Smooth muscle cell (in vitro differentiated cells): ENCODE results near the gene EXOC1L. TPM values are rescaled to one million over a fixed set of nuclear protein-coding genes. Genes with fewer than 3 reads are reported as not detected.

Experiments
- DNase-seq: peaks from one replicate; lab custom pipeline; 2025; ENCODE audit not compliant: unreplicated experiment; lab: John Stamatoyannopoulos, UW
- H2AFZ ChIP-seq: fragments of 200-600 bp; sonication (generic); 2 replicates; pipeline ENCODE4 v1.6.0; 2016; ENCODE audit warnings: antibody characterized with exemption, low read depth, mild to moderate bottlenecking
- H3F3A ChIP-seq: fragments of 200-600 bp; sonication (generic); 2 replicates; pipeline ENCODE4 v1.6.0; 2017; ENCODE audit warnings: antibody characterized with exemption, low read depth
- H3K27ac ChIP-seq: fragments of 200-600 bp; sonication (generic); 2 replicates; pipeline ENCODE4 v1.5.1; 2016; ENCODE audit warnings: low read depth, mild to moderate bottlenecking
- H3K27me3 ChIP-seq: fragments of 200-600 bp; sonication (generic); 2 replicates; pipeline ENCODE4 v1.6.1; 2016; ENCODE audit warnings: low read depth, mild to moderate bottlenecking
- H3K36me3 ChIP-seq: fragments of 200-600 bp; sonication (generic); 2 replicates; pipeline ENCODE4 v1.5.1; 2016; ENCODE audit warnings: low read depth
- H3K4me1 ChIP-seq: fragments of 200-600 bp; sonication (generic); 2 replicates; pipeline ENCODE4 v1.5.1; 2016; ENCODE audit warnings: low read depth
- H3K4me2 ChIP-seq: fragments of 200-600 bp; sonication (generic); 2 replicates; pipeline ENCODE4 v1.6.0; 2016; ENCODE audit warnings: mild to moderate bottlenecking
- H3K4me3 ChIP-seq: fragments of 200-600 bp; sonication (generic); 2 replicates; pipeline ENCODE4 v1.5.1; 2016; ENCODE audit warnings: mild to moderate bottlenecking
- H3K79me2 ChIP-seq: fragments of 200-600 bp; sonication (generic); 2 replicates; pipeline ENCODE4 v1.6.0; 2016; ENCODE audit warnings: low read depth, mild to moderate bottlenecking
- H3K9ac ChIP-seq: fragments of 200-600 bp; sonication (generic); 2 replicates; pipeline ENCODE4 v1.6.0; 2016; ENCODE audit warnings: low read depth
- H3K9me3 ChIP-seq: fragments of 200-600 bp; sonication (generic); replicated peaks from 2 replicates; pipeline ENCODE4 v1.5.1; 2016; ENCODE audit warnings: low read depth
- H4K20me1 ChIP-seq: fragments of 200-600 bp; sonication (generic); 2 replicates; pipeline ENCODE4 v1.6.0; 2016; ENCODE audit warnings: low read depth
- WGBS: methylation state at CpG from one replicate; pipeline ENCODE4 v1.1.7; 2016; ENCODE audit warnings: low lambda C conversion rate; 5-methylcytosine and 5-hydroxymethylcytosine counted together
- polyA plus RNA-seq: library from polyadenylated mRNA; unstranded; fragments of >200 nt; fragmentation: Nextera tagmentation; extraction: Ambion mirVana; gene quantifications from 2 replicates; pipeline ENCODE4 v1.2.1, GENCODE V29; 2016
- total RNA-seq: library from RNA; depleted of rRNA; stranded (reverse); fragments of >200 nt; gene quantifications from 2 replicates; pipeline ENCODE4 v1.2.3, GENCODE V29; 2014
- TF ChIP-seq, protein P1 (sequence below): fragments of 200-600 bp; sonication (generic); IDR thresholded peaks from 2 replicates; pipeline ENCODE4 v1.5.1; 2017; ENCODE audit warnings: borderline replicate concordance, mild to moderate bottlenecking, antibody characterized with exemption; ENCODE audit not compliant: insufficient read depth, poor library complexity, severe bottlenecking

Gene EXOC1L
- total and polyA plus RNA-seq, 2 experiments from 2014 or later: not detected

DNA sequence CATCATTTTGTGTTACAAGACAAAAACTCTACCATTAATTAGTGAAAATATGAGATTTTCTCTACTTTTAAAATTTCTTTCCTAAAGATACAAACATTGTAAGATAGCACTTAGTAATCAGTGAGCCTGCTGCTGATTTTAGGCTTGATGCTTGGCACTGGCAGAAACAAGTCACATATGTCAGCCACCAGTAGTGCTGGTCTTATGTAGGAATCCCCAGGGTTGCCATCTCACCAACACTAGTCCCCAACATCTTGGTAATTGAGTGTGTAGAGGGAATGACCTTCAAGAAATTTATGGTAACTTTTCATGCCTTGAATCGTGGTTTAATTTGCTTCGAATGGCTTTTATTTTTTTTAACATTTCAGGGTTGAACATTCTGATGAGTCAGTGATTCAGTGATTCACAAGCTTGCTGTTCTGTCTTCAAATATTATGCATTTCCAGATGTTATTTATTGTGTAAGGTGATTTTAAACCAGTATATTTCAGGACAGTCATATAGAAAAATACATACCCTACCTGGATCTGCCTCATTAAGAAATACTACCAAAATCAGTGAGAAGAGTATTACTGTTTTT is 45.7 kb downstream of the EXOC1L start:
- Histone ChIP-seq H3K79me2 (peaks cover 2% of the 10 kb centered on the region), H3K36me3 (peaks cover 1% of the 10 kb centered on the region), H2AFZ (no peak overlapping the region), H3F3A (peaks cover 6% of the 10 kb centered on the region), H3K9me3 (no peaks in the 10 kb centered on the region), H3K27ac (peak overlapping the region; percentile 95), H3K9ac (peak overlapping the region; percentile 61), H4K20me1 (no peaks in the 10 kb centered on the region), H3K27me3 (no peaks in the 10 kb centered on the region), H3K4me3 (no peak overlapping the region), H3K4me2 (peak overlapping the region; percentile 78), H3K4me1 (peaks cover 12% of the 10 kb centered on the region)
- TF ChIP-seq, protein P1, sequence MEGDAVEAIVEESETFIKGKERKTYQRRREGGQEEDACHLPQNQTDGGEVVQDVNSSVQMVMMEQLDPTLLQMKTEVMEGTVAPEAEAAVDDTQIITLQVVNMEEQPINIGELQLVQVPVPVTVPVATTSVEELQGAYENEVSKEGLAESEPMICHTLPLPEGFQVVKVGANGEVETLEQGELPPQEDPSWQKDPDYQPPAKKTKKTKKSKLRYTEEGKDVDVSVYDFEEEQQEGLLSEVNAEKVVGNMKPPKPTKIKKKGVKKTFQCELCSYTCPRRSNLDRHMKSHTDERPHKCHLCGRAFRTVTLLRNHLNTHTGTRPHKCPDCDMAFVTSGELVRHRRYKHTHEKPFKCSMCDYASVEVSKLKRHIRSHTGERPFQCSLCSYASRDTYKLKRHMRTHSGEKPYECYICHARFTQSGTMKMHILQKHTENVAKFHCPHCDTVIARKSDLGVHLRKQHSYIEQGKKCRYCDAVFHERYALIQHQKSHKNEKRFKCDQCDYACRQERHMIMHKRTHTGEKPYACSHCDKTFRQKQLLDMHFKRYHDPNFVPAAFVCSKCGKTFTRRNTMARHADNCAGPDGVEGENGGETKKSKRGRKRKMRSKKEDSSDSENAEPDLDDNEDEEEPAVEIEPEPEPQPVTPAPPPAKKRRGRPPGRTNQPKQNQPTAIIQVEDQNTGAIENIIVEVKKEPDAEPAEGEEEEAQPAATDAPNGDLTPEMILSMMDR: no peak
- DNase-seq: no peak
- 20% methylated on average over 2 of the region's 2 CpGs for WGBS

DNA sequence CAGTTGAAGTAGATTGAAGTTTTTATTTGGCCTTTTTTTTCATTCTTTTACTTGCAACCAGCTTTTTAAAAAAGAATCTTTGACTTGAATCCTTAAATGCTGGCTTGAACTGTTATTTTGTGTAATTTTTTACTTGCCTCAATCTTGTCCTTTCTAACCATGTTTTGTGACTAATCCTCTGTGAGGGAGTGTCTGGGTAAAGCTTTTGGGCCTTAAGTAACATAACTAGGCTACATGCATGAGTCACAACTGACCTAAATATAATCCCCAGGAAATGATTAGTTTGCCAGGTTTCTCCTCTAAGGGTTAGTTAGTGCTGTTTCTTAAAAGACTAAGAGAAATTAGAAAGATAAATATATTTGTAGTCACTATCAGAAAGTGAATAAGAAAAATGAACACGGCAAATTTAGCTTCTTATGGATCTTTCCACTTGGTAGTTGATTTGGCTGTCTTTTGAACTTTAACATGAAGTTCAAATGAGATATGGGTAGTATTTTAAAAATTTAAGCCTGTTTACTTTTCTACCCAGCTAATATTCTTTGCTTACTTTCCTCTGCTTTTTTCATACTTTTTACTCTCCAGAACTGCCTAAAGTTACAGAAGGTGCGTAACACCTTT is 46.8 kb downstream of the EXOC1L start:
- Histone ChIP-seq H3K36me3 (peaks cover 11% of the 10 kb centered on the region), H3K4me2 (peak overlapping the region; percentile 78), H3K4me3 (peak overlapping the region; percentile 24), H3K9me3 (no peaks in the 10 kb centered on the region), H3F3A (peaks cover 6% of the 10 kb centered on the region), H3K4me1 (peaks cover 12% of the 10 kb centered on the region), H3K27ac (peak overlapping the region; percentile 95), H3K27me3 (no peaks in the 10 kb centered on the region), H3K9ac (peak overlapping the region; percentile 69), H4K20me1 (no peaks in the 10 kb centered on the region), H3K79me2 (peaks cover 2% of the 10 kb centered on the region), H2AFZ (no peak overlapping the region)
- TF ChIP-seq, protein P1: no peak
- WGBS: 55% methylated on average over 2 of the region's 2 CpGs
- DNase-seq: no peak

DNA sequence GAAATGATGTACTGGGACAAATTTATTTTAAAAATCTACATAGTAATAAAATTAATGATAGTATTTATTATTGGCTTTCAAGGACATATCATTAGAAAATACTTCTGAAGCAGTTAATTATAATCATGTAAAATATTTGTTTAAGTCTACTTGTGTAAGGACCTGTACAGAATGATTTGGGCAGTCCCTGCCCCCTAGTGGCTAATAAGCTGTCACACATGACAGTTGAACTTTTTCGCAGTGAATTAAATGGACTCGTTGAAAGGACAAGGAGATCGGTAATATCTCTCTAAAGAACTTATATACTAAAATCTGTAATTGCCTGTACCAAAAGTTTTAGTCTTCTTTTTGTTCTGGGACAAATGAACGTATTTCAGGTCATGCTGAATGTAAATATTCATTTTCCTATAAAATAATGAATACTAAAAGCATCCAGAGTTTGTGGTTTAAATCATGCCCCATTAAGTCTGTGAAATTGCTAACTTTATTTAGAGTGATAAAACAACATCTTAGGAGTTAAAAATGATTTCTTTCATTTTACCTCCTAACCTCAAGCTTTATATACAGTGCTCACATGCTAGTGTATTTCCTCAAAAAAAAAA is 47.5 kb downstream of the EXOC1L start:
- TF ChIP-seq, protein P1: peak; percentile 92
- H3K27me3 ChIP-seq: no peaks in the 10 kb centered on the region
- DNase-seq: no peak
- WGBS: 30% methylated on average over 4 of the region's 4 CpGs
- H3K4me2 ChIP-seq: peak overlapping the region; percentile 78
- H3K4me3 ChIP-seq: peak overlapping the region; percentile 24
- no peaks in the 10 kb centered on the region for H4K20me1 ChIP-seq
- H3K27ac ChIP-seq: peak overlapping the region; percentile 95
- no peak overlapping the region for H2AFZ ChIP-seq
- peaks cover 2% of the 10 kb centered on the region for H3K79me2 ChIP-seq
- no peaks in the 10 kb centered on the region for H3K9me3 ChIP-seq
- peaks cover 6% of the 10 kb centered on the region for H3F3A ChIP-seq
- H3K9ac ChIP-seq: peak overlapping the region; percentile 69
- peaks cover 11% of the 10 kb centered on the region for H3K36me3 ChIP-seq
- H3K4me1 ChIP-seq: peaks cover 12% of the 10 kb centered on the region
